ENCODE results near the gene ASGR2. TPM values are rescaled to one million over a fixed set of nuclear protein-coding genes. Genes with fewer than 3 reads are reported as not detected.
"Not testable (repeated sequence)": the region's sequence is repeated elsewhere in the genome, so short reads cannot be mapped to it uniquely, and the experiment has no call there.

ASGR2 gene
- polyA plus RNA-seq, 1 donor from 2014 or later: not detected

- not testable (repeated sequence) for H2AFZ ChIP-seq (ENCODE audit: low read depth, low read length); H3K79me2 ChIP-seq (replicated peaks; ENCODE audit: insufficient read depth, low read length); H4K20me1 ChIP-seq (ENCODE audit: insufficient read depth); H3K27ac ChIP-seq (ENCODE audit: low read length); H3K4me3 ChIP-seq (ENCODE audit: low read length); H3K9ac ChIP-seq (ENCODE audit: low read length); H3F3A ChIP-seq (ENCODE audit: insufficient read depth, low read length, poor library complexity, severe bottlenecking); H3K9me2 ChIP-seq (ENCODE audit: insufficient read depth, low read length); H3K27me3 ChIP-seq (ENCODE audit: insufficient read depth, low read depth, low read length); H3K9me3 ChIP-seq (ENCODE audit: low read length); H3K4me2 ChIP-seq (ENCODE audit: low read length); H3K36me3 ChIP-seq (ENCODE audit: insufficient read depth, low read length)
Measured at GRCh38 chr17:7126386-7126785, 11.8 kb upstream of the ASGR2 start.

GRCh38 chr17:7124923-7125322 is 10.3 kb upstream of the ASGR2 start:
- Histone ChIP-seq H4K20me1 (ENCODE audit: insufficient read depth) (no peaks in the 10 kb centered on the region), H3K9me2 (ENCODE audit: insufficient read depth, low read length) (no peaks in the 10 kb centered on the region), H3K4me3 (ENCODE audit: low read length) (no peak overlapping the region), H3F3A (ENCODE audit: insufficient read depth, low read length, poor library complexity, severe bottlenecking) (no peaks in the 10 kb centered on the region), H3K36me3 (ENCODE audit: insufficient read depth, low read length) (no peaks in the 10 kb centered on the region), H3K79me2 (replicated peaks; ENCODE audit: insufficient read depth, low read length) (no peaks in the 10 kb centered on the region), H3K9me3 (ENCODE audit: low read length) (no peaks in the 10 kb centered on the region), H3K4me2 (ENCODE audit: low read length) (no peak overlapping the region), H3K27me3 (ENCODE audit: insufficient read depth, low read depth, low read length) (no peaks in the 10 kb centered on the region), H2AFZ (ENCODE audit: low read depth, low read length) (no peak overlapping the region), H3K9ac (ENCODE audit: low read length) (no peak overlapping the region), H3K27ac (ENCODE audit: low read length) (no peak overlapping the region)
- TF ChIP-seq SMC3 (conservative IDR thresholded peaks at IDR 0.05; ENCODE audit: poor library complexity) (no peak), POLR2AphosphoS5 (IDR thresholded peaks at IDR 0.05) (no peak), MXI1 (conservative IDR thresholded peaks at IDR 0.05; ENCODE audit: poor library complexity, severe bottlenecking) (no peak), TAF1 (IDR thresholded peaks at IDR 0.05; ENCODE audit: low read depth) (no peak), CTCF (IDR thresholded peaks at IDR 0.05; ENCODE audit: poor library complexity, severe bottlenecking) (no peak), REST (IDR thresholded peaks at IDR 0.05; ENCODE audit: borderline replicate concordance) (no peak), EZH2 (IDR thresholded peaks at IDR 0.05; ENCODE audit: borderline replicate concordance, insufficient read depth, low read length, poor library complexity, severe bottlenecking) (no peak), EP300 (conservative IDR thresholded peaks at IDR 0.05; ENCODE audit: poor library complexity, severe bottlenecking) (no peak), RAD21 (conservative IDR thresholded peaks at IDR 0.05) (no peak)

- Histone ChIP-seq H3K9ac (ENCODE audit: low read length) (no peak overlapping the region), H3K79me2 (replicated peaks; ENCODE audit: insufficient read depth, low read length) (no peaks in the 10 kb centered on the region), H3K36me3 (ENCODE audit: insufficient read depth, low read length) (no peaks in the 10 kb centered on the region), H3K27ac (ENCODE audit: low read length) (no peak overlapping the region), H4K20me1 (ENCODE audit: insufficient read depth) (no peaks in the 10 kb centered on the region), H3K4me2 (ENCODE audit: low read length) (no peak overlapping the region), H3K9me3 (ENCODE audit: low read length) (no peaks in the 10 kb centered on the region), H3K27me3 (ENCODE audit: insufficient read depth, low read depth, low read length) (no peaks in the 10 kb centered on the region), H2AFZ (ENCODE audit: low read depth, low read length) (no peak overlapping the region), H3F3A (ENCODE audit: insufficient read depth, low read length, poor library complexity, severe bottlenecking) (no peaks in the 10 kb centered on the region), H3K4me3 (ENCODE audit: low read length) (no peak overlapping the region), H3K9me2 (ENCODE audit: insufficient read depth, low read length) (no peaks in the 10 kb centered on the region)
- TF ChIP-seq MXI1 (conservative IDR thresholded peaks at IDR 0.05; ENCODE audit: poor library complexity, severe bottlenecking) (no peak), EP300 (conservative IDR thresholded peaks at IDR 0.05; ENCODE audit: poor library complexity, severe bottlenecking) (no peak), EZH2 (IDR thresholded peaks at IDR 0.05; ENCODE audit: borderline replicate concordance, insufficient read depth, low read length, poor library complexity, severe bottlenecking) (no peak), REST (IDR thresholded peaks at IDR 0.05; ENCODE audit: borderline replicate concordance) (no peak), POLR2AphosphoS5 (IDR thresholded peaks at IDR 0.05) (no peak), TAF1 (IDR thresholded peaks at IDR 0.05; ENCODE audit: low read depth) (no peak), CTCF (IDR thresholded peaks at IDR 0.05; ENCODE audit: poor library complexity, severe bottlenecking) (no peak), SMC3 (conservative IDR thresholded peaks at IDR 0.05; ENCODE audit: poor library complexity) (no peak), RAD21 (conservative IDR thresholded peaks at IDR 0.05) (no peak)
Measured at GRCh38 chr17:7123844-7124243, 9.2 kb upstream of the ASGR2 start.
